ENCODE results near the gene ADARB1.

The ADARB1 gene

GRCh38 chr21:45256021-45256911, 181.9 kb downstream of the ADARB1 start:
- Histone ChIP-seq H3K9me3 (ENCODE audit: insufficient read depth, low read length) (no peaks in the 10 kb centered on the region), H3F3A (ENCODE audit: insufficient read depth) (no peaks in the 10 kb centered on the region), H3K4me2 (ENCODE audit: low read depth, low read length, poor library complexity, severe bottlenecking) (no peak overlapping the region), H3K9ac (ENCODE audit: low read length) (no peak overlapping the region), H3K4me3 (ENCODE audit: insufficient read depth, low read length, poor library complexity, severe bottlenecking) (no peak overlapping the region), H2AFZ (ENCODE audit: low read depth, low read length, severe bottlenecking) (no peak overlapping the region), H3K79me2 (ENCODE audit: insufficient read depth, low read length) (no peaks in the 10 kb centered on the region), H3K27ac (ENCODE audit: low read depth, low read length) (no peak overlapping the region), H4K20me1 (ENCODE audit: low read depth, low read length) (no peaks in the 10 kb centered on the region), H3K36me3 (ENCODE audit: low read length) (no peaks in the 10 kb centered on the region), H3K9me2 (replicated peaks; ENCODE audit: insufficient read depth, low read length) (no peaks in the 10 kb centered on the region), H3K27me3 (ENCODE audit: low read length) (no peaks in the 10 kb centered on the region)
- no peak for TF ChIP-seq EZH2phosphoT487 (conservative IDR thresholded peaks at IDR 0.05; ENCODE audit: low read length)
- TF ChIP-seq, protein P1, sequence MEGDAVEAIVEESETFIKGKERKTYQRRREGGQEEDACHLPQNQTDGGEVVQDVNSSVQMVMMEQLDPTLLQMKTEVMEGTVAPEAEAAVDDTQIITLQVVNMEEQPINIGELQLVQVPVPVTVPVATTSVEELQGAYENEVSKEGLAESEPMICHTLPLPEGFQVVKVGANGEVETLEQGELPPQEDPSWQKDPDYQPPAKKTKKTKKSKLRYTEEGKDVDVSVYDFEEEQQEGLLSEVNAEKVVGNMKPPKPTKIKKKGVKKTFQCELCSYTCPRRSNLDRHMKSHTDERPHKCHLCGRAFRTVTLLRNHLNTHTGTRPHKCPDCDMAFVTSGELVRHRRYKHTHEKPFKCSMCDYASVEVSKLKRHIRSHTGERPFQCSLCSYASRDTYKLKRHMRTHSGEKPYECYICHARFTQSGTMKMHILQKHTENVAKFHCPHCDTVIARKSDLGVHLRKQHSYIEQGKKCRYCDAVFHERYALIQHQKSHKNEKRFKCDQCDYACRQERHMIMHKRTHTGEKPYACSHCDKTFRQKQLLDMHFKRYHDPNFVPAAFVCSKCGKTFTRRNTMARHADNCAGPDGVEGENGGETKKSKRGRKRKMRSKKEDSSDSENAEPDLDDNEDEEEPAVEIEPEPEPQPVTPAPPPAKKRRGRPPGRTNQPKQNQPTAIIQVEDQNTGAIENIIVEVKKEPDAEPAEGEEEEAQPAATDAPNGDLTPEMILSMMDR (IDR thresholded peaks at IDR 0.05; ENCODE audit: insufficient read depth, low read length, poor library complexity, severe bottlenecking), result no peak

- Histone ChIP-seq H3F3A (ENCODE audit: insufficient read depth) (no peaks in the 10 kb centered on the region), H3K27ac (ENCODE audit: low read depth, low read length) (no peak overlapping the region), H3K9ac (ENCODE audit: low read length) (no peak overlapping the region), H4K20me1 (ENCODE audit: low read depth, low read length) (no peaks in the 10 kb centered on the region), H3K9me2 (replicated peaks; ENCODE audit: insufficient read depth, low read length) (no peaks in the 10 kb centered on the region), H3K36me3 (ENCODE audit: low read length) (no peaks in the 10 kb centered on the region), H3K4me3 (ENCODE audit: insufficient read depth, low read length, poor library complexity, severe bottlenecking) (no peak overlapping the region), H3K4me2 (ENCODE audit: low read depth, low read length, poor library complexity, severe bottlenecking) (no peak overlapping the region), H3K79me2 (ENCODE audit: insufficient read depth, low read length) (no peaks in the 10 kb centered on the region), H3K9me3 (ENCODE audit: insufficient read depth, low read length) (no peaks in the 10 kb centered on the region), H3K27me3 (ENCODE audit: low read length) (no peaks in the 10 kb centered on the region), H2AFZ (ENCODE audit: low read depth, low read length, severe bottlenecking) (no peak overlapping the region)
- TF ChIP-seq EZH2phosphoT487 (conservative IDR thresholded peaks at IDR 0.05; ENCODE audit: low read length), result no peak
- TF ChIP-seq, protein P1 (IDR thresholded peaks at IDR 0.05; ENCODE audit: insufficient read depth, low read length, poor library complexity, severe bottlenecking), result no peak
Observed at GRCh38 chr21:45256912-45257672, 182.7 kb downstream of the ADARB1 start.

DNA sequence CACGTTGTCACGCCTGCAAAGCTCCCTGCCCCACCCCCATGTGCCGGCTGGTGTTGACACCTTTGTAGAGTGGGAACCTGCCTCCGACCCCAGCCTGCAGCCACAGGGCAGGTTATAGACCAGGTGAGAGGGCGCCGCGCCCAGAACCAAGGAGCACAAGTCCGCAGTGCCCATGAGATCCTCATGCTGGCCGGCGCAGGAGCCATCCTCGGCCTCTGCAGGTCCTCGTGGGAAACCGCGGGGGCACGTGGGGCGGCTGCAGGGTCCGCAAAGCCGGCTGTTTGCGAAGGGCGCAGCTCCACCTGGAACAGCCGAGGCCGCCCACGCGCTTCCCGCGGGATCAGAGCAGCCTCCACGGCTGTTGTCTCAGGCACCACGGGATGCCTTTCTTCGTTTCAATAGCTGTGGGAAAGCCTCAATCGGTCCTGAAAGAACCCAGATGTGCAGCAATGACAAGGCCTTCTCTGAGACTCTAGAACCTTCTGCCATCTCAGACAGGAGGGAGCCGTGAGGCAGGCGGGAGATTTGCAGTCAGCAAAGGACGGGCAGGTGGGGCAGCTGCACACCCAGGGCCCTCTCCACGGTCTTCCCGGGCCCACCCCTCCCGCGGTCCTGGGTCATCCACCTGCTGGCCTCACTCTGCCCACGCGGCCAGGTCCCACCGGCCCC, 183.4 kb downstream of the ADARB1 start:
- H3K9me2 ChIP-seq (replicated peaks; ENCODE audit: insufficient read depth, low read length), result no peaks in the 10 kb centered on the region
- no peaks in the 10 kb centered on the region for H3K9me3 ChIP-seq (ENCODE audit: insufficient read depth, low read length)
- no peaks in the 10 kb centered on the region for H4K20me1 ChIP-seq (ENCODE audit: low read depth, low read length)
- no peak overlapping the region for H3K4me3 ChIP-seq (ENCODE audit: insufficient read depth, low read length, poor library complexity, severe bottlenecking)
- no peaks in the 10 kb centered on the region for H3K79me2 ChIP-seq (ENCODE audit: insufficient read depth, low read length)
- H3K9ac ChIP-seq (ENCODE audit: low read length), result no peak overlapping the region
- H3K27ac ChIP-seq (ENCODE audit: low read depth, low read length), result no peak overlapping the region
- no peaks in the 10 kb centered on the region for H3F3A ChIP-seq (ENCODE audit: insufficient read depth)
- H3K27me3 ChIP-seq (ENCODE audit: low read length), result no peaks in the 10 kb centered on the region
- no peak overlapping the region for H2AFZ ChIP-seq (ENCODE audit: low read depth, low read length, severe bottlenecking)
- TF ChIP-seq EZH2phosphoT487 (conservative IDR thresholded peaks at IDR 0.05; ENCODE audit: low read length), result no peak
- TF ChIP-seq, protein P1 (IDR thresholded peaks at IDR 0.05; ENCODE audit: insufficient read depth, low read length, poor library complexity, severe bottlenecking), result no peak
- H3K4me2 ChIP-seq (ENCODE audit: low read depth, low read length, poor library complexity, severe bottlenecking), result no peak overlapping the region
- no peaks in the 10 kb centered on the region for H3K36me3 ChIP-seq (ENCODE audit: low read length)

Measured in SU-DHL-6 (cell line).